ENCODE results near the gene ZDHHC12. TPM values are rescaled to one million over a fixed set of nuclear protein-coding genes. Genes with fewer than 3 reads are reported as not detected.

The ZDHHC12 gene
- total RNA-seq, 6 experiments from 2014 or later = 48.1 to 54.6 (median 53.1) TPM

DNA sequence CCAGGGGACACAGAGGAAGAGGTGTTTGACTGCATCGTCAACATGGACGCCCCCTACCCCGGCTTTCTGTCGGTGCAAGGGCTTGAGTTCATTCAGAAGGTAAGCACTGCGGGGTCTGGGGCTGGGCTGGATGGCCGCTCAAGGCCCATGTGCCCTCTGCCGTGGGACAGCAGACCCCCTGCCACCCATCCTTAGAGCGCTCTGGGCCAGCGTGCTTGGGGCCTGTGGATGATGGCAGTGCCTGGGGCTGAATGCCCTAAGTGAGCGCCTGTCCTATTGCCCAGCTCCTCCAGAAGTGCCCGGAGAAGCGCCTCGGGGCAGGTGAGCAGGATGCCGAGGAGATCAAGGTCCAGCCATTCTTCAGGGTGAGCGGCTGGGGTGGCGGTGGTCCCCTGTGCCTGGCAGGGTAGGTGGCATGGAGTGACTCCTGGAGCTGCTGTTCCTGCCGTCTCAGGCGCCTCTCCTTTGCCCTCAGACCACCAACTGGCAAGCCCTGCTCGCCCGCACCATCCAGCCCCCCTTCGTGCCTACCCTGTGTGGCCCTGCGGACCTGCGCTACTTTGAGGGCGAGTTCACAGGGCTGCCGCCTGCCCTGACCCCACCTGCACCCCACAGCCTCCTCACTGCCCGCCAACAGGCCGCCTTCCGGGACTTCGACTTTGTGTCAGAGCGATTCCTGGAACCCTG, 3.9 kb downstream of the ZDHHC12 start:
- H3K27ac Mint-ChIP-seq = no peak overlapping the region
- DNase-seq = no peak
- H3K4me1 Mint-ChIP-seq (ENCODE audit: low read depth) = peaks cover 15% of the 10 kb centered on the region
- H3K9me3 Mint-ChIP-seq = no peaks in the 10 kb centered on the region; the same call in 1 of the 2 replicates
- H3K4me3 Mint-ChIP-seq = no peak overlapping the region
- no peaks in the 10 kb centered on the region for H3K36me3 Mint-ChIP-seq (ENCODE audit: low read depth)
- TF ChIP-seq, protein P1, sequence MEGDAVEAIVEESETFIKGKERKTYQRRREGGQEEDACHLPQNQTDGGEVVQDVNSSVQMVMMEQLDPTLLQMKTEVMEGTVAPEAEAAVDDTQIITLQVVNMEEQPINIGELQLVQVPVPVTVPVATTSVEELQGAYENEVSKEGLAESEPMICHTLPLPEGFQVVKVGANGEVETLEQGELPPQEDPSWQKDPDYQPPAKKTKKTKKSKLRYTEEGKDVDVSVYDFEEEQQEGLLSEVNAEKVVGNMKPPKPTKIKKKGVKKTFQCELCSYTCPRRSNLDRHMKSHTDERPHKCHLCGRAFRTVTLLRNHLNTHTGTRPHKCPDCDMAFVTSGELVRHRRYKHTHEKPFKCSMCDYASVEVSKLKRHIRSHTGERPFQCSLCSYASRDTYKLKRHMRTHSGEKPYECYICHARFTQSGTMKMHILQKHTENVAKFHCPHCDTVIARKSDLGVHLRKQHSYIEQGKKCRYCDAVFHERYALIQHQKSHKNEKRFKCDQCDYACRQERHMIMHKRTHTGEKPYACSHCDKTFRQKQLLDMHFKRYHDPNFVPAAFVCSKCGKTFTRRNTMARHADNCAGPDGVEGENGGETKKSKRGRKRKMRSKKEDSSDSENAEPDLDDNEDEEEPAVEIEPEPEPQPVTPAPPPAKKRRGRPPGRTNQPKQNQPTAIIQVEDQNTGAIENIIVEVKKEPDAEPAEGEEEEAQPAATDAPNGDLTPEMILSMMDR (IDR thresholded peaks at IDR 0.05) = no peak
- peaks cover 9% of the 10 kb centered on the region for H3K27me3 Mint-ChIP-seq (ENCODE audit: insufficient read depth)

DNA sequence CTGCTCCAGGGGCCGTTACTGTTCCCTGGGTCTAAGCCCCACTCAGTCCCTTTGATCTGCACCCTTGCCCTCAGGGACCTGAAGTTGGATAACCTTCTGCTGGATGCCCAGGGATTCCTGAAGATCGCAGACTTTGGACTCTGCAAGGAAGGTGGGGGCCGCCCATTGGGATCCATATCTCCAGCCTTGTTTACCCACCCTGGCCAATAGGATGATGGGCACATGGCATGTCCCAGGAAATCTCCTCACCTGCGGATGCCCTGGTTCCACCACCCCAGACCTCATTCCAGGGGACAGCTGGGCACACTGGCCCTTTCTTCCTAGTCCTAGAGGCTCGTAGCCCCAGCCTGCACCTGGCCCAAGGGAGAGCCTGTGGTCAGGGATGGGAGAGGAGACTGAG, 5.5 kb downstream of the ZDHHC12 start:
- H3K36me3 Mint-ChIP-seq (ENCODE audit: low read depth) = no peaks in the 10 kb centered on the region
- no peak for DNase-seq
- H3K27me3 Mint-ChIP-seq (ENCODE audit: insufficient read depth) = no peaks in the 10 kb centered on the region
- no peaks in the 10 kb centered on the region for H3K9me3 Mint-ChIP-seq
- H3K27ac Mint-ChIP-seq = no peak overlapping the region
- TF ChIP-seq, protein P1 (IDR thresholded peaks at IDR 0.05) = no peak
- peaks cover 3% of the 10 kb centered on the region for H3K4me1 Mint-ChIP-seq (ENCODE audit: low read depth)
- H3K4me3 Mint-ChIP-seq = no peak overlapping the region

DNA sequence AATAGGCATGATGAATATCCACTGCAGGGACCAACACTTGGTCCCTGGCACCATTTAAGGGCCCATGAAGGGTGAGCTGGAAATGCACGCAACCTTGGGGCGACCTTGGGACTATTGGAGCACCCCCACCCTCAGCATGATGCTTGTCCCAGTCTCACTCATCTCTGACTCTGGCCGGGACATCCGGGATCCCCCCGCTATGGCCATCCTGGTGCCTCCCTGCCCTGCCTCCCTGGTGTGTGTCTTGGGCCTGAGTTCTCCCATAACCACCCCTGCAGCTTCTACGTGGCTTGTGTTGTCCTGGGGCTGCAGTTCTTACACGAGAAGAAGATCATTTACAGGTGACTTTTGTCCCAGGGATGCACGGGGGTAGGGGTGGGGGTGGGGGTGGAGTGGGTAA, 5.9 kb downstream of the ZDHHC12 start:
- no peaks in the 10 kb centered on the region for H3K9me3 Mint-ChIP-seq
- no peak overlapping the region for H3K27ac Mint-ChIP-seq
- TF ChIP-seq, protein P1 (IDR thresholded peaks at IDR 0.05) = no peak
- H3K36me3 Mint-ChIP-seq (ENCODE audit: low read depth) = no peaks in the 10 kb centered on the region
- H3K27me3 Mint-ChIP-seq (ENCODE audit: insufficient read depth) = no peaks in the 10 kb centered on the region
- H3K4me3 Mint-ChIP-seq = no peak overlapping the region
- DNase-seq = no peak
- no peaks in the 10 kb centered on the region for H3K4me1 Mint-ChIP-seq (ENCODE audit: low read depth)

DNA sequence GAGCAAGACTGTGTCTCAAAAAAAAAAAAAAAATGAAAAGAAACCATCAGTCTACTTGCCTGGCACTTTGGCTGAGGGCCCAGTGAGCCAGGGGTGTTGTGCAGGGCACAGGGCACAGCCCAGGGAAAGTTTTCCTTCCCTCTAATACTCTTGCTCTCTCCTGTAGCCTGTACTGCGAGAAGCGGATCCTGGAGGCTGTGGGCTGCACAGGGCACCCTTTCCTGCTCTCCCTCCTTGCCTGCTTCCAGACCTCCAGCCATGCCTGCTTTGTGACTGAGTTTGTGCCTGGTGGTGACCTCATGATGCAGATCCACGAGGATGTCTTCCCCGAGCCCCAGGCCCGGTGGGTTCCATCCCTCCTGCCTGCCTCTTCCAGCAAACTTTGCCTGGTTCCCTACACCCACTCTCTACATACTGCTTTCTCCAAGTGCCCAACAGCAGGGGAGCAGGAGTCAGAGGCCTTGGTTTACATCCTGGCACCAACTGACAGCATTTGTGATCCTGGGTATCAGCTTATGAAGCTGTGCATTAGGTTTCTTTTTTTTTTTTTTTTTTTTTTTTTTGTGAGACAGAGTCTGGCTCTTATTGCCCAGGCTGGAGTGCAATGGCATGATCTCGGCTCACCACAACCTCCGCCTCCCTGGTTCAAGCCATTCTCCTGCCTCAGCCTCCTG, 7.2 kb downstream of the ZDHHC12 start:
- H3K36me3 Mint-ChIP-seq (ENCODE audit: low read depth) = no peaks in the 10 kb centered on the region
- H3K27me3 Mint-ChIP-seq (ENCODE audit: insufficient read depth) = no peaks in the 10 kb centered on the region
- DNase-seq = no peak
- H3K4me3 Mint-ChIP-seq = no peak overlapping the region
- TF ChIP-seq, protein P1 (IDR thresholded peaks at IDR 0.05) = no peak
- no peaks in the 10 kb centered on the region for H3K4me1 Mint-ChIP-seq (ENCODE audit: low read depth)
- no peaks in the 10 kb centered on the region for H3K9me3 Mint-ChIP-seq
- H3K27ac Mint-ChIP-seq = no peak overlapping the region

DNA sequence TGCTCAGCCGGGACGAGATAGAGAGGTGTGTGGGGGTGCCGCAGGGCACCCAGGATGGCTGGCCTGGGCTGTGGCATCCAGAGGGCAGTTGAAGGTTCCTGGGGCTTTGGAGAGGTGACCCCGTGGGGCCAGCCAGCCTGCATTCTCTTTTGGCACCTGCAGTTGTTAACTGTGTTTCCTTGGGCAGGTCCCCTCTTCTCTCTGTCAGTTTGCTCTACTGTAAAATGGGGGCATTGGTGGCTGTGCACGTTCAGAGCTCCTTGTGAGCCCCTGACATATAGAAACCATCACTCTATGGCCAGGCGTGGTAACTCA, 8.5 kb downstream of the ZDHHC12 start:
- no peak for DNase-seq
- TF ChIP-seq, protein P1 (IDR thresholded peaks at IDR 0.05) = no peak
- H3K36me3 Mint-ChIP-seq (ENCODE audit: low read depth) = no peaks in the 10 kb centered on the region
- no peak overlapping the region for H3K4me3 Mint-ChIP-seq
- no peak overlapping the region for H3K27ac Mint-ChIP-seq
- H3K4me1 Mint-ChIP-seq (ENCODE audit: low read depth) = no peaks in the 10 kb centered on the region
- H3K27me3 Mint-ChIP-seq (ENCODE audit: insufficient read depth) = no peaks in the 10 kb centered on the region
- H3K9me3 Mint-ChIP-seq = no peaks in the 10 kb centered on the region

Data from HFFc6 (cell line).